Activated CD4-positive, alpha-beta T cell treated with anti-CD3 and anti-CD28 coated beads for 36 hours (primary cell): Measurements from ENCODE around the gene INCA1. TPM values are rescaled to one million over a fixed set of nuclear protein-coding genes. Genes with fewer than 3 reads are reported as not detected.

Experiments used
- ATAC-seq: fragments of 200-7000 bp; cut with Tn5 transposase; one replicate; pipeline ENCODE4 v1.10.0; 2021; ENCODE audit warnings: mild to moderate bottlenecking, moderate library complexity
- CTCF ChIA-PET: fragments of 350-600 bp; sonication (Branson Sonifier 250); formaldehyde crosslinking; loops from one replicate; lab custom pipeline; 2021; ENCODE audit warnings: antibody characterized with exemption; lab: Charles Lee
- POLR2A ChIA-PET: fragments of 350-600 bp; sonication (Branson Sonifier 250); formaldehyde crosslinking; loops from one replicate; lab custom pipeline; 2021; ENCODE audit warnings: antibody characterized with exemption, inconsistent platforms; lab: Charles Lee
- DNase-seq: peaks from one replicate; pipeline ENCODE4 v3.0.0-alpha.2; 2020
- H3K27ac Mint-ChIP-seq: one replicate; pipeline ENCODE4 v1.8.0; 2021; ENCODE audit warnings: mixed read lengths
- H3K27me3 Mint-ChIP-seq: one replicate; pipeline ENCODE4 v1.8.0; 2021; ENCODE audit warnings: mixed read lengths
- H3K36me3 Mint-ChIP-seq: one replicate; pipeline ENCODE4 v1.8.0; 2021; ENCODE audit warnings: low read depth, mixed read lengths
- H3K4me1 Mint-ChIP-seq: one replicate; pipeline ENCODE4 v1.8.0; 2021; ENCODE audit warnings: mixed read lengths
- H3K4me3 Mint-ChIP-seq: one replicate; pipeline ENCODE4 v1.8.0; 2021; ENCODE audit warnings: mild to moderate bottlenecking, moderate library complexity, mixed read lengths
- H3K9me3 Mint-ChIP-seq: one replicate; pipeline ENCODE4 v1.8.0; 2021; ENCODE audit warnings: low read depth, mixed read lengths
- intact Hi-C, 2 experiments: fragments of 100-400 bp; cut with DNase I in 1 of 2; cut with micrococcal nuclease in 1 of 2; formaldehyde crosslinking; loops; one replicate each; pipeline versions ENCODE4 v1.14.2 to v1.15.1; 2022 to 2024; cut with DNase I, micrococcal nuclease
- total RNA-seq, 2 experiments: library from RNA; stranded (reverse); gene quantifications; one replicate each; pipeline ENCODE4 v1.2.3, GENCODE V29; 2021

The INCA1 gene
- total RNA-seq, 2 experiments from 2014 or later, result 0.18 to 0.28 TPM

GRCh38 chr17:4959261-4959965 lies 37.9 kb downstream of the INCA1 start:
- DNase-seq, result no peak
- no peak for ATAC-seq
- intact Hi-C loops, result no loop called here
- Mint-ChIP-seq H3K27ac (no peak overlapping the region), H3K36me3 (peaks cover 23% of the 10 kb centered on the region), H3K4me3 (no peak overlapping the region), H3K9me3 (no peaks in the 10 kb centered on the region), H3K4me1 (peaks cover 7% of the 10 kb centered on the region), H3K27me3 (no peaks in the 10 kb centered on the region)
- CTCF ChIA-PET, result interaction anchor here (1.3 kb wide), 1 partner anchor 27 kb away, joined by 3 read pairs; no protein-coding TSS in a partner anchor
- POLR2A ChIA-PET, result interaction anchor here (0.5 to 1.2 kb wide), 3 partner anchors 8 to 119 kb away, joined by 3 to 4 read pairs (median 3); partner anchors contain the start of genes ENO3, SPAG7 and ZFP3

GRCh38 chr17:4958102-4958501 lies 39.2 kb downstream of the INCA1 start:
- DNase-seq (no peak), ATAC-seq (no peak)
- intact Hi-C loops, result no loop called here
- Mint-ChIP-seq H3K9me3 (no peaks in the 10 kb centered on the region), H3K4me1 (peaks cover 7% of the 10 kb centered on the region), H3K36me3 (peaks cover 22% of the 10 kb centered on the region), H3K27me3 (no peaks in the 10 kb centered on the region), H3K4me3 (no peak overlapping the region), H3K27ac (no peak overlapping the region)
- ChIA-PET CTCF (interaction anchor here (0.6 to 1.2 kb wide), 2 partner anchors 9 to 12 kb away, joined by 3 to 6 read pairs; no protein-coding TSS in a partner anchor), POLR2A (interaction anchor here (0.6 kb wide), 1 partner anchor 25 kb away, joined by 3 read pairs; no protein-coding TSS in a partner anchor)

DNA sequence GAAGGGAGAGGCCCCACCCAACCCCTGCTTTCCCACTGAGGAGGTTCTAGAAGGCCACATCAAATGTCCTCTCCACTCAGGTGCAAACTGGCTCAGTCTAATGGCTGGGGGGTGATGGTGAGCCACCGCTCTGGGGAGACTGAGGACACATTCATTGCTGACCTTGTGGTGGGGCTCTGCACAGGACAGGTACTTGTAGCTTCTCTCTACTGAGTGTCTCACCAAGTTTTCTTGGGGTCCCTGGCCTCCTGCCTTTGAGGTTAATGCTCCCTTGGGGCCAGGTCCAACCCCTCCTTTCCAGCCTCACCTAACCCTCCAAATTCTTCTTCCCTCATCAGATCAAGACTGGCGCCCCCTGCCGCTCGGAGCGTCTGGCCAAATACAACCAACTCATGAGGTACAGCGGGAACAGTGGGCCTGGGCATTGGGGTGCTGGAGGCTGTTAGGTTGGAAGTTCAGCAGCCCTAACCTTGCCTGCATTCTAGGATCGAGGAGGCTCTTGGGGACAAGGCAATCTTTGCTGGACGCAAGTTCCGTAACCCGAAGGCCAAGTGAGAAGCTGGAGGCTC lies 40.7 kb downstream of the INCA1 start:
- Mint-ChIP-seq H3K4me3 (no peak overlapping the region), H3K27me3 (no peaks in the 10 kb centered on the region), H3K36me3 (peaks cover 21% of the 10 kb centered on the region), H3K4me1 (peaks cover 9% of the 10 kb centered on the region), H3K9me3 (no peaks in the 10 kb centered on the region), H3K27ac (no peak overlapping the region)
- ChIA-PET CTCF (interaction anchor here (0.9 to 1.1 kb wide), 3 partner anchors 10 to 149 kb away, joined by 3 read pairs; partner anchors contain the start of gene SPAG7), POLR2A (no interaction called here)
- intact Hi-C loops, result no loop called here
- DNase-seq, result peak; percentile 72
- peak; percentile 55 for ATAC-seq

DNA sequence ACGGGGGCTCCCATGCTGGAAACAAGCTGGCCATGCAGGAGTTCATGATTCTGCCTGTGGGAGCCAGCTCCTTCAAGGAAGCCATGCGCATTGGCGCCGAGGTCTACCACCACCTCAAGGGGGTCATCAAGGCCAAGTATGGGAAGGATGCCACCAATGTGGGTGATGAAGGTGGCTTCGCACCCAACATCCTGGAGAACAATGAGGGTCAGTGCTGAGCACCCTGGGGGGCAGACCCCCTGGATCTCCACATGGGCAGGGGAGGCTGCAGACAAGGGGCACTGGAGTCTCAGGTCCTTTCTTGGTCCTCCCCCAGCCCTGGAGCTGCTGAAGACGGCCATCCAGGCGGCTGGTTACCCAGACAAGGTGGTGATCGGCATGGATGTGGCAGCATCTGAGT lies 42.2 kb downstream of the INCA1 start:
- Mint-ChIP-seq H3K36me3 (peaks cover 18% of the 10 kb centered on the region), H3K9me3 (no peaks in the 10 kb centered on the region), H3K27me3 (no peaks in the 10 kb centered on the region), H3K27ac (no peak overlapping the region), H3K4me3 (no peak overlapping the region), H3K4me1 (peaks cover 23% of the 10 kb centered on the region)
- DNase-seq (no peak), ATAC-seq (no peak)
- intact Hi-C loops, result no loop called here
- CTCF ChIA-PET, result interaction anchor here (1.0 to 1.9 kb wide), 3 partner anchors 11 to 75 kb away, joined by 3 to 6 read pairs (median 4); no protein-coding TSS in a partner anchor
- POLR2A ChIA-PET, result interaction anchor here (1.0 kb wide), 1 partner anchor 12 kb away, joined by 3 read pairs; the partner anchor contains the start of gene SPAG7

- H3K4me1 Mint-ChIP-seq, result peaks cover 23% of the 10 kb centered on the region
- intact Hi-C loops, result no loop called here
- ATAC-seq (no peak), DNase-seq (no peak)
- peaks cover 11% of the 10 kb centered on the region for H3K36me3 Mint-ChIP-seq
- no peak overlapping the region for H3K27ac Mint-ChIP-seq
- no peaks in the 10 kb centered on the region for H3K9me3 Mint-ChIP-seq
- H3K4me3 Mint-ChIP-seq, result no peak overlapping the region
- ChIA-PET CTCF (interaction anchor here (0.5 to 0.7 kb wide), 5 partner anchors 26 to 163 kb away, joined by 3 read pairs; no protein-coding TSS in a partner anchor), POLR2A (interaction anchor here (1.1 to 1.3 kb wide), 2 partner anchors 13 to 16 kb away, joined by 3 to 5 read pairs; partner anchors contain the start of gene SPAG7)
- no peaks in the 10 kb centered on the region for H3K27me3 Mint-ChIP-seq
Measured at GRCh38 chr17:4953451-4953961, 43.8 kb downstream of the INCA1 start.

DNA sequence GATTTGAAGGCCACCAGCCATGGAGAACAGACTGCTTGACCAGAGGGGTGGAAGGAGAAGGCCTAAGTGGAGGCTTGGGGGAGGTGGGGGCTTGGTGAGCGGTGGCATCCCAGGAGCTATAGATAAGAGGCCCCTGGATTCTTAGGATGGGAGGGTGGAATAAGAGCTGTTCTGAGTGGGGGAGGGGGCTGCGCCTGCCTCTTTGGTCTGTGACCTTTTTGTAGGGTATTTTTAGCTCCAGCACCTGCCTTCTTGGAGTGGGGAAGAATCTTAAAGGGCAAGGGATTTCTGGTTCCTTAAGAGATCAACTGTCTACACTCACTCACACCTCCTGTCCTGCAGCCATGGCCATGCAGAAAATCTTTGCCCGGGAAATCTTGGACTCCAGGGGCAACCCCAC lies 45.8 kb downstream of the INCA1 start:
- ATAC-seq (no peak), DNase-seq (no peak)
- no peaks in the 10 kb centered on the region for H3K27me3 Mint-ChIP-seq
- intact Hi-C loops, result no loop called here
- H3K4me1 Mint-ChIP-seq, result peaks cover 20% of the 10 kb centered on the region
- peak overlapping the region; percentile 99 for H3K4me3 Mint-ChIP-seq
- H3K9me3 Mint-ChIP-seq, result no peaks in the 10 kb centered on the region
- no peak overlapping the region for H3K27ac Mint-ChIP-seq
- peaks cover 18% of the 10 kb centered on the region for H3K36me3 Mint-ChIP-seq
- POLR2A ChIA-PET, result interaction anchor here (1.0 to 9.2 kb wide), 3 partner anchors 11 to 16 kb away, joined by 3 to 80 read pairs (median 7); partner anchors contain the start of genes RNF167, SLC25A11 and SPAG7
- CTCF ChIA-PET, result interaction anchor here (0.5 to 1.5 kb wide), 4 partner anchors 14 to 100 kb away, joined by 3 read pairs; partner anchors contain the start of gene SPAG7

DNA sequence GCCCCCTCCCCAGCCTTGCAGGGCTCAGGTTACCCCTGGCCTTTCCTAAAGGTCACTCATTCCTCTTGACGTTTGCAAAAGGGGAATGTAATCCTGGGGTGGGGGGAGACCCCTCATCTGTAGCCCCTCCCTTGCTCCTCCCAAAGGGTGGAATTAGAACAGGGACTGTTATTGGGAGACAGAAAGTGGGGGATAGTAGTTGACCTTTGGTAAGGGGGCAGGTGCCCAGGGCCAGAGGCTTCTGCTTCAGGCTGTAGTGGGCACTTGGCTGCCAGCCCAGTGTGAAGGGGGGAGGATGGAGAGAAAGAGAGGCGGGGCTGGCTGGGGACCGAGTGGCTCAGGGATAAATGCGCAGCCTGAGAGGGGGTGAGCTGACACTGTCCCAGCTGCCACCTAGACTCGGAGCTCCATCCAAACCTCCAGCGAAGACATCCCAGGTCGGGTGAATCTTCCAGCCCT lies 46.5 kb downstream of the INCA1 start, which contains the start of gene ENO3:
TSS of gene ENO3 (plus strand) at position 374 of the 459 bp plus-strand sequence. CDS start 711 bp downstream, outside the sequence.
- POLR2A ChIA-PET, result interaction anchor here (0.5 to 9.2 kb wide), 5 partner anchors 8 to 227 kb away, joined by 3 to 80 read pairs (median 4); partner anchors contain the start of genes RNF167, SLC25A11 and SPAG7
- intact Hi-C loops, result loop anchor here in 1 of 2 experiments (1.0 kb wide), 2 partner anchors 37 to 128 kb away; partner anchors contain the start of genes CAMTA2 and ZFP3
- CTCF ChIA-PET, result interaction anchor here (0.7 to 1.5 kb wide), 3 partner anchors 17 to 42 kb away, joined by 3 to 4 read pairs (median 3); partner anchors contain the start of gene SPAG7
- Mint-ChIP-seq H3K4me1 (peaks cover 16% of the 10 kb centered on the region), H3K4me3 (peak within 1 kb of the TSS; percentile 99), H3K9me3 (no peaks in the 10 kb centered on the region), H3K36me3 (peaks cover 25% of the 10 kb centered on the region), H3K27ac (peak within 1 kb of the TSS; percentile 94), H3K27me3 (no peaks in the 10 kb centered on the region)
- DNase-seq (no peak), ATAC-seq (no peak)

DNA sequence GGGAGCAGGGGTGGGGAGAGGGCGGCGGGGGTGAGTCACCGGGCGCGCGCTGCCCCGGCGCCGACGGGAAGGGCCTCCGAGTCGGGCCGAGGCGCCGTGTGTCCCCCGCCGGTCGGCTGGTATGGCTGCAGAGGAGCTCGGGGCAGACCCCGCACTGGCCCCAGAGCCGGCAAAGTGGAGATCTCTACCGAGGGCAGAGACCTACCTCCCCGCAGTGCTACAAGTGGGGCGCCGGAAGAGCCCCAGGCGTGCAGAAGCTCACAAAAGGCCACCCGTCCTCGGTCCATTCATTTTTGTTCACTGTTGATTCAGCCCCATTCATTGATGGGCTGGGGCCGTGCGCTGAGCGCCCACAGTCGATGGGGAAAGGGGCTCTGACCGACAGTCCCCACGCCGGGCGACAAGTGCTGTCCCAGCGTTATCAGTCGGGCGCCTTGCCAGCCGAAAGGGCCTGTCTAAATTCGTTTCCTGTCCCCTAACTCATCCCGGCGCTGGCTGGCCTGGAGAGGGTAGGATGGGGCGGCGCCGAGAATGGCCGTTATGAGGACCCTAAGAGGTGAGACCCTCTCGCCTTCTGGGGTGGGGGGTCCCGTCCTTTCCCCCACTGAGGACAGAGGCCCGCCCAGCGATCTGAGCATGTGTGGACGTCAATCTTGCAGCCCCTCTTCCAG lies 47.1 kb downstream of the INCA1 start:
- CTCF ChIA-PET, result interaction anchor here (0.6 to 0.9 kb wide), 2 partner anchors 17 to 161 kb away, joined by 3 to 4 read pairs; partner anchors contain the start of gene SPAG7
- Mint-ChIP-seq H3K9me3 (no peaks in the 10 kb centered on the region), H3K27ac (peak overlapping the region; percentile 94), H3K36me3 (peaks cover 30% of the 10 kb centered on the region), H3K27me3 (no peaks in the 10 kb centered on the region), H3K4me1 (peaks cover 21% of the 10 kb centered on the region), H3K4me3 (peak overlapping the region; percentile 99)
- DNase-seq (peak; percentile 62), ATAC-seq (peak; percentile 8)
- POLR2A ChIA-PET, result interaction anchor here (0.5 to 9.2 kb wide), 6 partner anchors 9 to 226 kb away, joined by 3 to 80 read pairs (median 4); partner anchors contain the start of genes RNF167, SLC25A11 and SPAG7
- intact Hi-C loops, result loop anchor here in 1 of 2 experiments (1.0 kb wide), 2 partner anchors 37 to 128 kb away; partner anchors contain the start of genes CAMTA2 and ZFP3

- ATAC-seq, result peak; percentile 25
- ChIA-PET CTCF (interaction anchor here (0.9 kb wide), 1 partner anchor 18 kb away, joined by 4 read pairs; the partner anchor contains the start of gene SPAG7), POLR2A (interaction anchor here (0.6 to 9.2 kb wide), 4 partner anchors 9 to 25 kb away, joined by 3 to 80 read pairs (median 7); partner anchors contain the start of genes RNF167, SLC25A11 and SPAG7)
- Mint-ChIP-seq H3K9me3 (no peaks in the 10 kb centered on the region), H3K27me3 (no peaks in the 10 kb centered on the region), H3K4me3 (peak overlapping the region; percentile 99), H3K36me3 (peaks cover 38% of the 10 kb centered on the region), H3K27ac (peak overlapping the region; percentile 89), H3K4me1 (peaks cover 28% of the 10 kb centered on the region)
- peak; percentile 86 for DNase-seq
- intact Hi-C loops, result loop anchor here (1.0 to 10.0 kb wide), 12 partner anchors 18 to 1693 kb away; partner anchors contain the start of genes ATP2A3 (in 1 of the 2), C17orf107 (in 1 of the 2), CAMTA2 (in 1 of the 2) and KIAA0753 (in 1 of the 2)
Measured at GRCh38 chr17:4949321-4950074, 47.8 kb downstream of the INCA1 start.
